Measurements from ENCODE around the gene AKT3.

AKT3 gene

DNA sequence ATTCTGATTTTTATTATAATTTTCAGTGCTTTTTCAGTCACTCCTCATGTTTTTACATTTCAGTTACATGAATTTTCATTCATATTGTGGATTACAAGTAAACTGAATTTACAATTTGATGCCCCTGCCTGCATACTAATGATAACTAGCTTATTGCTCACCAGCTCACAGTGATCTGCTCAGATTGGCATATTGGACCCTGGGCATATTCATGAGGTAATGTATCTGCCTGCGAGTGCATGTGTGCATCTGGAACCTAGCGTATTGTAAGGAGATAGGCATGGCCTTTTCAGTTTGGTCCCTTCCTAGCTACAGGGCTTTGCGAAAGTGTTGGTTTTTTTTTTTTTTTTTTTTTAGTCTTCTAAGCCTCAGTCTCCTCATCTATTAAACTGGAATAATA lies 380.5 kb downstream of the AKT3 start:
- DNase-seq (ENCODE audit: low read depth, low spot score), result no peak

DNA sequence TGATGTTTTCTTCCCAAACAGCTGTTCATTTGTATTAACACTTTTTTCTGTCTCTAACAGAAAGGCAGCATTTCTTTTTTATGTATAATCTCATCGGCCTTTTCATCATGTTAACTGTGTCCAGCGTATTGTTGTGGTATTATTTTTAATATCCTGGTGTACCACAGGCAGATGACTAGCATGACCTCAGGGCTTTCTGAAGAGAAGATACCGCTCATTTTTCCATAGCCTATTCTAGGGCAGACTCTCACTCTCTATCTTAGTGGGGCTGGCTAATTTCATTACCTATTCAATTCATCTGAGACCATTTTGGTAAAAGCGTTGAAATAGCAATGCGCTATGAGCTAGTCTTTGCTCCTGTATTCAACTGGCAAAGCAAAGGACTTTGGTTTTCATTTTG lies 384.3 kb downstream of the AKT3 start:
- no peak for DNase-seq (ENCODE audit: low read depth, low spot score)

DNA sequence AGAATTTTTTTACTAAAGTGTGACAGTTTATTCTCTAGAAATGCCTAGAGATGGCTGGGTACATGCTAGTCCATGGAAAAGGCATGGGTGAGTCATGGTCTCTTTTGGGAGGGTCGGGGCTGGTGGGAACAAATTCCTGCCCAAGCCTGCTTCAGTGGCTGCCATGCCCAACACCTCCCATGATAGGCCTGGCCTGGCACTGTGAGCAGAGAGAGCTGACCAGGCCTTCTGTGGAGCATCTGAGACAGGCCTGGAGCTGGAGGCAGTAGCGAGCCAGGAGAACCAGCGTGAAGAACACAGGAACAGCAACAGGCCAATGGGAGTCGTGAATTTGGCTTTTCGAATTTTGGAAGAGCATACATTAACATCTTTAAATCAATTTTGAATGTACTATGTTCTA lies 385.0 kb downstream of the AKT3 start:
- no peak for DNase-seq (ENCODE audit: low read depth, low spot score)

DNA sequence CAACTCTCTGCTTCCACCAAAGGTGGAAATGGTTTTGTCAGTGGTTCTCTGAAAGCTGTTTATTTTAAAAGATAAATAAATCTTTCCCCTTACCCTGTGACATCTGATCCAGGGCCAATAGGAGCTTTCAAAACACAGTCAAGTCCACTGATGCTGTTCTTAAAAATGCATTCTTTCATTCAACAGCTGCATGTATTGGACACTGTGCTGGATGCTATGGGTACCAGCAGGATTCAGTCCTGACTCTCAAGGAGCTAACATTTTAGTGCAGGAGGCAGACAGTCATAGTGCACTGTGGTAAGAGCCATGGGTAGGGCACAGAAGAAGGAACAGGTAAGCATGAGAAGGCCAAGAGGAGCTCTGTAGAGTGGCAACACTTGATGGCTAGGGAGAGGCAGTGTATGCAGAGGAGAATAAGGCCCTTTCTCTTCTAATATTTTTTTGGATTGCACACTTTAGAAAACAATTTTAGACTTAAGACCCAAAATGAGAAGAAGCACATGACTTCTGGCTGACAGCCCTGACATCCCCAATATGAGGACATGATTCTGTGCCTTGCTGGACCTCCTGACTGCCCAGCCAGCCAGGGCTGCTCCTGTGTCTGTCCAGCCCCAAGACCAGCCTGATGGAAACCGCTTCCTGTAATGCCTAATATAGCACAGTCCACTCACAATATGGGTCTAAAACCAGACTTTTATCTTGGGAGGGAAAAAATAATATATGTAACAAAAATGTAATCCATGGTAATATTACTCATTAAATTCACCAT lies 386.9 kb downstream of the AKT3 start:
- DNase-seq (ENCODE audit: low read depth, low spot score), result no peak

DNA sequence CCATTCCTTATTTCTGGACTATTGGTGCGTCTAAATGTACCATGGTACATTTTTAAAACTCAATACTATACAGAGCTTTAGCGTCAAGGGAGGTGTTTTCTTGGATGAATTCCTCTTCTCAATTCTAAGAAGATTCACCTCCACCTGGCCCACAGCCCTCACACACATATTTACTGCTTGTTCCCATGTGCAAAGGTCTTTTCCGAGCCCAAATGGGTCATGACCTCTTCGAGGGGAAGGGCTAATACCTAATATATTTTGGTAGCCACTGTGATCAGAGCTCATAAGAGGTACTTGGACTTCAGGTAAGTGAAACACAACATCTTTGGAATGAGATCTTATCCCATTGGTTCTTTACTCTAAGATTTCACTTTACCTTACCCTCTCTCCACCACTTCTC lies 388.3 kb downstream of the AKT3 start:
- no peak for DNase-seq (ENCODE audit: low read depth, low spot score)

DNA sequence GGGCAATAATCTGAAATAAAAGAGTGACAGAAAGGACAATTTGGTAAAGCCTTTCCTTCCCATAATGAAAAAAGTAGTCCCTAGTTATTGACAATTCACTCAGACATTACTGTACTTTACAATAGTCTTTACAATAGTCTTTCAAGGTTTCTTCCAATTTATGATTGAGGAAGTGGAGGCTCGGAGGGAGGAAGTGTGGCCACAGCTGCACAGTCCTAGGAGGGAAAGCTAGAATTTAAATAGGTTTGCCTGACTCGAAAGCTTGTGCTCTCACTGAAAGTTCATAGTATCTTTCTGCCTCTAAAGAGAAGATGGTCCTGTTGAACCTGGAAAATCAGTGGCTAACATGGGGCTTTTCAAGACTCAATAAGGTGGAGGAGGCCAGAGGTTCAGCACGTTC lies 391.0 kb downstream of the AKT3 start:
- DNase-seq (ENCODE audit: low read depth, low spot score), result no peak

DNA sequence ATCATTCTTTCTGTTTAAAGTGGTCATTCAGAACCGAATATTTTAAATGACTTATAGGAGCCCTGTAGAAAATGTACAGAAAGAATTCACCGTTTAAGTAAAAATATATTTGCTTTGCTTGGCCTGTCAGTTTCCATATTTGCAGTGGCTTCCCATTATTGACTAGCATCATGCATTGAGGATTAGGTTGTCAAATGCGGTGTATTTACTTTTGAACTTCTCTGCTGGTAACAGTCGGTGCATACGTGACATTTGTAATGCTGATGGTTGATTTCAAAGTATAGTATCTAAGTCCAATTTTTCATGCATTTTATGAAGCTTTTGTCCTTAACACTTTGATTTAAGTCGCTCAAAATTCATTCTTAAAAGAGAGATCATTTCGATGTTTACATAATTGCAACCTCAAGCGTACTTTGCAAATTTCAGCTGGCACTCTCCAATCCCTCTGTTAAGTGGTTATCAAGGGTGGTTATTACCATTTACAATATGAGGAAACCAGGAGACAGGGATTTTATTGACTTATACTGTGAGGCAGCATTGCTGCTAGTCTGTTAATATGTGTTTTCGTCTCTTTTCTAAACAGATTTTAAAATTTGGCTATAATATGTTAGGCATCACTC lies 392.6 kb downstream of the AKT3 start:
- DNase-seq (ENCODE audit: low read depth, low spot score), result no peak

DNA sequence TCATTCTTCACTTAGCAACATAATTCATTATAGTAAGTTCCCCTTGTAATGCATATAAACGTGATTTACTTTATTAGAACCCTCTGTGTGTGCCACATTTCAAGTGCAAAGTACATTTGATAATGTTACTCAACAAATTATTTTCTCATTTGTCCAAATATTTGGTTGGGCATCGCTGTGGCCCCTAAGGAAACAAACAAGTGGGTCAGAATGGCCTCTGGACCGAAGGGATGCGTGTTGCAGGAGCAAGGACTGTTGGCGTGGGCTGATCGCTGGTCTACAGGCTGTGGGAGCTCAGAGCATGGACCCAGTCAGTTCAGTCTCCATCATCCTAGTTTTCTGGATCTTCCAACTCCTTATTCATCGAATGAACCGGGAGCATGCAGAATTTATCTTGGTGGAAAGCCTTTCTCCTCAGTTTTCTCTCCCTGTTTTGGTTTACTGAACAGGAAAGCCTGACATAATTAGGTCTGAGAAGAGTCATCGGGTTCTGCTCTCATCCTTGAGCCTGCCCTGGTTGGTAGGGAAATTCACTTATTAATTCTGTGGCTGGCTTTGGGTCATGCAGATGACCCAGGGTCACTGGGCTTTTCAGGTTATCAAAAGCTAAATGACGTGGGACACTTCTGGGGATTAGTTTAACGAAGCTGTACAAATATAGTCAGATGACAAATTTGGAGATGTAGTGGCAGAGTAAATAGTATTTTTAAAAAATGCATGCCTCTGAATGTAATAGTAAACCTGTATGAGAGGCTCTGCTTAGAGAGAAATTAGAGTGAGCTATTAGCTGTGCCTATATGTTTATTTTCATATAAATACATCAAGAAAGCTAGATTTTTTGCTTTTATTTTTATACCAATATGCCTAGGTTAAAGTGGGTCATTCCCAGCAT lies 394.0 kb downstream of the AKT3 start:
- no peak for DNase-seq (ENCODE audit: low read depth, low spot score)

DNA sequence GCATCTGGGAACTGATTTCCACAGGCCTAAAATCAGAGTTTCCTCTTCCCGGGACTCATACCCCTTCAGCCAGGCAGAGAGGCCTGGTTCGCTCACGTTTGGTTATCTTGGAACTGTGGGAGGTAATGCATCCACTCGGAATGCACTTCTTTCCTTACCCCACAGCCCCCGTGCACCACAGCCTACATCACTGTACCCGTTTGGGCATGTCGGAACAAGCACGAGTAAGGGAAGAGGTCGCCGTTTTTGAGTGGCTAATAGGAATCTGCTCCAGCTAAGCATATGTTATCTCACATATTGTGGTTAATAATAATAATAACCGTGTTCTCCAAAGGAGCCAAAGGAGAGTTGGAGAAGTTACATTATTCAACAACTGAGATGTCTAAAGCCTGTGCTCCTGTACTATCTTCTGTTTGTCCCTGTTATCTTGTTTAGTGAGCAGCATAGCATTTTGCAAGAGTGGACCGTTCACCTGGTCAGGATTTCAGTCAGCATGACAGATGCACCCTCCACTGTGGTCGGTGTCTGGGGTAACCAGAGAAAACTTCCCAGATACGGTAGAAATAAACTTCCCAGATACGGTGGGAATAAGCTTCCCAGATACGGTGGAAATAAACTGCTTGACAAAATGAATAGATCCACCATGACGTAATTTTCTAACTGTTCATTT lies 395.6 kb downstream of the AKT3 start:
- DNase-seq (ENCODE audit: low read depth, low spot score), result no peak

DNA sequence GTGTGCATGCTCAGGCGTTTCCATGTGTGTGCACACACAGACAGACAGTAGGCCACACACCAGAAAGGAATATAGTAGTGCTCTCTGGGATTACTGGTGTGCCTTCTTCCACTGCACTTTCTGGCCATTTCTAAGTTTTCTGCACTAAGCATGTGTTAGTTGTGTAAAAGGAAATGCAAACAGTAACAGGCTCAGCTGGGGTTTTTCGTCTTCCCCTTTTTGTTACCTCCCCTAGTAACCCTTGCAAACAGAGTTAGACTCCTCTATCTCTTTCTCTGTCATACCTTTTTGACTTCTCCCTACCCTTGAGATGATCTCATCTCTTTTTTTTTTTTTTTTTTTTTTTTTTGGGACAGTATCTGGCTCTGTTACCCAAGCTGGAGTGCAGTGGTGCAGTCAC lies 398.0 kb downstream of the AKT3 start:
- no peak for DNase-seq (ENCODE audit: low read depth, low spot score)

DNA sequence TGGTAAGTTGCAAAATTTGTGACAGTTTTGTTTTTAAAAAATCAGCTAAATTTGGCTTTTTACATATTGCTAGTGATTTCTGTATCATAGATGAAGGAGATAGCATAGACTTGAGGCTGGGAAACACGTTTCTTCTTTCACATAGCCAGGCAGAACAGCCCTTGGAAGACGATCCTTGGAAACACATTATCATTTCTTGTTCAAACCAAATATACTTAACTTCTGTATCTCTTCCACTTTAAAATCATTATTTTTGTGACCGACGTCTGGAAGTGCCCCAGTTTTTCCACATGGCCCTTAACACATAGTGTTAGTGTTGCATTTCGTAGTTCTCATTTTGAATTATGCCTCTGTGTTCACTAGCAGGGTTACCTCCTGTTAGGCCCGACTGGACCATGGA lies 400.7 kb downstream of the AKT3 start:
- DNase-seq (ENCODE audit: low read depth, low spot score), result no peak

DNA sequence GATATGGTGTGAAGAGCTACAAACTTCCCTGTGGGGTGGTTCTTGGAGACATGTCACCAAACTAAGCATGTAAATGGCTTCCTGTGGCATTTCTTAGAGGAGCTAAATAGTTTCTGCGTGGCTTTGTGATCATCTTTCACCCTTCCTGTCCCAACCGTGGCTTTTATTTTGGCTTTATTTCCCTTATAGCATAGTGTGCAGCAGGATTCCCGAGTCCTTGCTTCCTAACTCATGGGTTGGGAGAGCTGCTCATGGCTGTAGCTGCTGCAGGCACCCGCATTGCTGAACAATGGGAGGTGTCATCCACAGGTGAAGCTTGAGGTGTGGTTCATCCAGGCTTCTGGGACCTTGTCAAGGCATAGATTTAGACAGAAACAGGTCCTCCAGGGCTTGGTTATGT lies 402.2 kb downstream of the AKT3 start:
- DNase-seq (ENCODE audit: low read depth, low spot score), result no peak

DNA sequence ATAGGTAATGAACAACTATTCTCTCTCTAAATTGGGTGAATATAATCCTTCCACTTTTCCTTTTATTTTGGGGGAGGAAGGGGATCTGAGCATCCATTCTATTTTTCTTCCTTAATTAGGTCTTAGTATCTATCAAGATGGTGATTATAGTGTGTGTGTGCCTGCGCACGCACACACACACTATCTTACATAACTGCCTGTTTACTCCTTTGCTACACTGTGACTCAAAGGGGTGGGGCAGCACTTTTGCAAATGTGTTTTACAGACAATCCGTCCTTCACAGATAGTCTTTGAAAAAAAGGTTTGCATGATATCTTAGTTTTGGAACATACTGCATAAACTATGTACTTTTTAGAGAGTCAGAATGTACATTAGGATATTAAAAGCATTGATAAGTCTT lies 402.7 kb downstream of the AKT3 start:
- DNase-seq (ENCODE audit: low read depth, low spot score), result no peak

DNA sequence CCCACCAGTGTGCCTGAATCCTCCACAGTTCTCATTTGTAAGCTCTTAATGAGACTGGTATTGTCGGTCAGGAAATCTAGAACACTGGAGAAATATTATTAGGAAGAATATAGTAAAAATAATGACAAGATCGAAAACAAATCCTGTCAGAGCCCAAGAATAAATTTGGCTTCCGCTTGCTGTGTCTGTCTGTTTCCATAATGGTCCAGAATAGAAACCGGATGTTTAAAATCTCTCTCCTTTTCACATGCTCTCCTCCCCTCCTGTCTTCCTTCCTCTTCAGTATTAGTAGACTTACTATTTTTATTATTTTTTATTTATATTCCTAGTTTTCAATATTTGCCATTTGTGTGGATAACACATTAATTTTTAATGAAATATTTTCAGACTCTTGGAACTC lies 406.5 kb downstream of the AKT3 start:
- no peak for DNase-seq (ENCODE audit: low read depth, low spot score)

DNA sequence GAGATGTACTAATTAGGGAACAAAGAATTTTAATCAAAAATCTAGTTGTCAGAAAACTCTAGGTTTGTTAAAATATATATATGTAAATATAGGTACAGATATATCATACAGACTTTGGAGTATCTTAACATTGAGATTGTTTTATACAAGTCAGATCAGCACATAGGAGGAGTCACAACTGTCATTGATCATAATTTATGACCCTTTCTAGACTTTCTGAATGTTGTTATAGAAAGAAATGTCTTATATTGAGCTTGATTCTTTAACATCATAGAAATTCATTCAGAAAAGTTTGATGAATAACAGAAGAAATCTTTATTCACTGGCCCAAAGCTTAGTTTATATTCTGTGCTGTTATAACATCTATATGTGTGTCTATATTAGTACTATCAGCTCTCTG lies 408.4 kb downstream of the AKT3 start:
- DNase-seq (ENCODE audit: low read depth, low spot score), result no peak

DNA sequence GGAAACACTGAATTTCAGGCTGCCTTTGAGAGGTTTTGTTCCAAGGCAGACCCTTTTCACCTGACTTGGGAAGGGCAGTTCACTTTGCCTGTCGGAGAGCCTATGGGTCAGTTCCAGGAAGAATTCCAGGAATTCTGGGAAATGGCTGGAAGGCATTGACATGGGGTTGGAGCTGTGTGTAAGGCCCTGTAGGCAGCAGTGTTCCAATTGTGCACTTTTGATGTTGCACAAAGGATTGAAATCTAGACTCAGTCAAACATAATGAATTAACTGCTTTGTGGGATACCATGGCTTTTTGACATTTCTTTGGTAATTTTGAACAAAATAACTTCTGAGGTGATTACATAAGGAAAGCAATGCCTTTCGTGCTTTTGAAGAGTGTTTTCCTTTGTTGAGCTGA lies 409.6 kb downstream of the AKT3 start:
- no peak for DNase-seq (ENCODE audit: low read depth, low spot score)

DNA sequence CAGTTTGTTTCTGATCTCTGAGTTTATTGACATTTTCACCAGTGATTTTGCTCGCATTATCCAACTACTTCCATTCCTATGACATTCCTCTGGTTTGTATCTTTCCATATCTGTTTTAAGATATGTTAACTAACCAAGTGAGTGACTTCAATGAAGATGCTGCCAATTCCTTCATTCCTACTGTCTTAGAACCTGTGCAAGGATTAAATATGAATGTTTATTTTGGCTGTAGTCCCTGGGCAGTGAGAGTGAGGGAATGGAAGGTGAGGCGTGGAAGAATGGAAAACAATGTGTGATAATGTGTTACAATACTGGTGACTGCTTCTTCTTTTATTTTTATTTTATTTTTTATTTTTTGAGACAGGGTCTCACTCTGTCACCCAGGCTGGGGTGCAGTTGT lies 411.2 kb downstream of the AKT3 start:
- no peak for DNase-seq (ENCODE audit: low read depth, low spot score)
